SK-N-SH treated with all-trans-retinoic acid at 6 μM for 48 hours (cell line): Measurements from ENCODE around the gene SAXO1.

Experiments used
- ATAC-seq: fragments of 200-7000 bp; cut with Tn5 transposase; 3 replicates; pipeline ENCODE4 v1.9.1; 2020; ENCODE audit warnings: mild to moderate bottlenecking, moderate library complexity
- ARNTL ChIP-seq: fragments of 450-650 bp; formaldehyde crosslinking; IDR thresholded peaks from 2 replicates; pipeline ENCODE4 v1.5.0; 2020; ENCODE audit warnings: low read depth, mild to moderate bottlenecking, moderate library complexity, borderline replicate concordance
- BACH2 ChIP-seq: fragments of 250-450 bp; sonication (Bioruptor Pico); IDR thresholded peaks from 2 replicates; pipeline ENCODE4 v1.9.0; 2021; ENCODE audit warnings: mild to moderate bottlenecking, borderline replicate concordance
- CSDC2 ChIP-seq: fragments of 250-450 bp; sonication (Bioruptor Pico); IDR thresholded peaks from 2 replicates; pipeline ENCODE4 v1.5.0; 2020; ENCODE audit warnings: mild to moderate bottlenecking, moderate library complexity
- ESRRG ChIP-seq: fragments of 250-450 bp; sonication (Bioruptor Pico); IDR thresholded peaks from 2 replicates; pipeline ENCODE4 v1.6.1; 2021; ENCODE audit warnings: mild to moderate bottlenecking
- GLIS3 ChIP-seq: fragments of 250-450 bp; sonication (Bioruptor Pico); IDR thresholded peaks from 2 replicates; pipeline ENCODE4 v1.5.0; 2020; ENCODE audit warnings: mild to moderate bottlenecking, moderate library complexity
- OSR1 ChIP-seq: fragments of 250-450 bp; sonication (Bioruptor Pico); IDR thresholded peaks from 2 replicates; pipeline ENCODE4 v1.8.0; 2022; ENCODE audit warnings: moderate library complexity, mild to moderate bottlenecking, inconsistent platforms
- PPARA ChIP-seq: fragments of 250-450 bp; sonication (Bioruptor Pico); IDR thresholded peaks from 2 replicates; pipeline ENCODE4 v1.5.0; 2020; ENCODE audit warnings: mild to moderate bottlenecking, borderline replicate concordance
- RARB ChIP-seq: fragments of 250-450 bp; sonication (Bioruptor Pico); IDR thresholded peaks from 2 replicates; pipeline ENCODE4 v1.8.0; 2021; ENCODE audit warnings: mild to moderate bottlenecking, moderate library complexity
- TOX ChIP-seq: fragments of 250-450 bp; sonication (Bioruptor Pico); IDR thresholded peaks from 2 replicates; pipeline ENCODE4 v1.8.0; 2021; ENCODE audit warnings: mild to moderate bottlenecking, moderate library complexity, borderline replicate concordance
- ZC3H10 ChIP-seq: fragments of 250-450 bp; sonication (Bioruptor Pico); IDR thresholded peaks from 2 replicates; pipeline ENCODE4 v1.5.1; 2021; ENCODE audit warnings: mild to moderate bottlenecking, moderate library complexity
- ZFP3 ChIP-seq: fragments of 250-450 bp; sonication (Bioruptor Pico); IDR thresholded peaks from 2 replicates; pipeline ENCODE4 v1.5.0; 2020; ENCODE audit warnings: mild to moderate bottlenecking, moderate library complexity
- ZNF70 ChIP-seq: fragments of 450-650 bp; formaldehyde crosslinking; IDR thresholded peaks from 2 replicates; pipeline ENCODE4 v1.5.0; 2020; ENCODE audit warnings: mild to moderate bottlenecking, moderate library complexity
- TF ChIP-seq, protein P1 (sequence below): fragments of 250-450 bp; sonication (Bioruptor Pico); IDR thresholded peaks from 2 replicates; pipeline ENCODE4 v1.5.1; 2021; ENCODE audit warnings: mild to moderate bottlenecking, moderate library complexity
- TF ChIP-seq, protein P2 (sequence below): fragments of 250-450 bp; sonication (Bioruptor Pico); IDR thresholded peaks from 2 replicates; pipeline ENCODE4 v1.5.1; 2020; ENCODE audit warnings: low read depth, mild to moderate bottlenecking, moderate library complexity

The SAXO1 gene

DNA sequence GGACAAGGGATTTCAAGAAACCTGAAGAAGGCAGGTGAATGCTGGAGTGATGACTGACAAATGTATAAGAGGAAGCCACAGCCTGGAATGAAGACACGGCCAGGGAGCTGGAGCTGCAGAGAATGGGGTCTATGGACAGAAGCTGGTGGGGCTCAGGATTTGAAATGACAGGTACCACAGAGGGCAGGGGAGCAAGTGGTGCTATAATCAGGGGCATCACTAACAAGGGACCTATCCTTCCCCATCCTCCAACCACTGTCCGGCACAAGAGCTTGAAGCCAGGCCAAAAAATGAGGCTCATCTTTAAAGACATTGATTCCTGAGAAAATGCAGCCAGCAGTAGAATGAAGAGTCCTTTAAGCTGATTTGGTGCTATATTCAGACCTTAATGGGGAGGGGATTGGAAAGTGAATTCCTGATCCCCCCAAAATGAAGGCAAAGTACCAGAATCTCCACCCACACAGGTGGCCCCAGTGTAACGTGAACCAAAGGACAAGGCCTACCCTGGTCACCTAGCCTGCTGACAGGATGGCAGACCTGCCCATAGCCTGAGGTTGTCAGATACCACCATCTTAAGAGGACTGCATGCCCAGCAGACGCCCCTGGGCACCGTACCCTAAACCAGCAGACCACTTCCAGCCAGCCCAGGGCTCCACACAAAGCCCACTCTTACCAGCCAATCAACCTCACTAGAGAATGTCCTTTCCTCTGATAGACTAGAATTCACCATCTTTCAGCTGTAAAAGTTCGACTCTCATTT, 109.2 kb downstream of the SAXO1 start (continued):
- TF ChIP-seq, protein P1, sequence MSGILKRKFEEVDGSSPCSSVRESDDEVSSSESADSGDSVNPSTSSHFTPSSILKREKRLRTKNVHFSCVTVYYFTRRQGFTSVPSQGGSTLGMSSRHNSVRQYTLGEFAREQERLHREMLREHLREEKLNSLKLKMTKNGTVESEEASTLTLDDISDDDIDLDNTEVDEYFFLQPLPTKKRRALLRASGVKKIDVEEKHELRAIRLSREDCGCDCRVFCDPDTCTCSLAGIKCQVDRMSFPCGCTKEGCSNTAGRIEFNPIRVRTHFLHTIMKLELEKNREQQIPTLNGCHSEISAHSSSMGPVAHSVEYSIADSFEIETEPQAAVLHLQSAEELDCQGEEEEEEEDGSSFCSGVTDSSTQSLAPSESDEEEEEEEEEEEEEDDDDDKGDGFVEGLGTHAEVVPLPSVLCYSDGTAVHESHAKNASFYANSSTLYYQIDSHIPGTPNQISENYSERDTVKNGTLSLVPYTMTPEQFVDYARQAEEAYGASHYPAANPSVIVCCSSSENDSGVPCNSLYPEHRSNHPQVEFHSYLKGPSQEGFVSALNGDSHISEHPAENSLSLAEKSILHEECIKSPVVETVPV: no peak
- TF ChIP-seq ZC3H10: no peak

DNA sequence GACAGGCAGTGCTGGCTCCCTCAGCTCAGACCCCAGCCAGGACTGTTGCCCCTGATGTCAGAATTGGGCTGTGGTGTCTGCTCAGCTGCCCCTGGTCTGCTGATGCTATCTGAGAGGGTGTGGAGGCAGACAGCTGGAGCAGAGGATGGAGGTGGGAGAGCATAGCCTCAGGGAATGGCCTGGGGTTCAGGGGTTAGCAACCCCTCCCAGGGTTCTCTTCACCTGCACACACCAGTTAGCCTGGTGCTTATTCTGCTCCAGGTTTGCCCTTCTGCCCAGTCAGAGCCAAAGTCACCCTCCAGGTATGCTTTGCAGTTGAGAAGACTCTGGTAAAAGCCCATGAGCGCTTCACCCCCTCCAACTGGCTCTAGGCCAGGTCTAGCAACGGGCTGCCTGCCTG, 109.8 kb downstream of the SAXO1 start:
- no peak for ATAC-seq
- TF ChIP-seq ZNF70 (CRISPR knock-in tag) (no peak), GLIS3 (CRISPR knock-in tag) (no peak), TOX (no peak), PPARA (no peak), RARB (CRISPR knock-in tag) (no peak), ZC3H10 (no peak)

DNA sequence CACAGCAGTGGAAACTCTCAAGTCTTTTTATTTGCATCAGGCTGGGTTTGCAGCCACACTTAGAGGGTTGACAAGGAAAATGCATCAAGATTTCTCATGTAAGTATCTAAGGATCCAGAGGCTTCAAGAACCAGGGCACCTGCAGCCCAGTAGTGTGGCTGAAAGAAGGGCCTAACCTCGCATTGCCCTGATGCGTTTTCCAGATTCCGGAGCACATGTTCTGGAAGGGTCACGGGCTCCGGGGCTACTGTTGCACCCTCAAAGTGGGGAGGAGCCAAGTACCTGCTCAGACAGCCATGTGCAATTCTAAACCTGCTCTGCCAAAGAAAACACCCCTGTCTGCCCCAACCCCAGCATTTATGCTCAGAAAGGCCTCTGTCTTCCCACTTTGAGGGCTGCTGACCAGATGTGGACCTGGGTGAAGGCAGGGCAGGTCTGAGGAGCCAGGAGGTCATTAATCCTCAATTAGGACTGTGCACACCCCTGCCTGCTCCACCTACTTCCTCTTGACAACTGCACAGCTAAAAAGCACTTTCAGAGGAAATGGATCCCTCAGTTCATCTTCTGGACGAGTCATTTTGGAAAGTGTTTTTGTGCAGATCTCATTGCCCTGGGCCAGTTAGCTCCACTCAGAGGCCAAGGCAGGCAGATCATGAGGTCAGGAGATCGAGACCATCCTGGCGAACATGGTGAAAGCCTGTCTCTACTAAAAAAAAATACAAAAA, 110.7 kb downstream of the SAXO1 start:
- TF ChIP-seq, protein P2, sequence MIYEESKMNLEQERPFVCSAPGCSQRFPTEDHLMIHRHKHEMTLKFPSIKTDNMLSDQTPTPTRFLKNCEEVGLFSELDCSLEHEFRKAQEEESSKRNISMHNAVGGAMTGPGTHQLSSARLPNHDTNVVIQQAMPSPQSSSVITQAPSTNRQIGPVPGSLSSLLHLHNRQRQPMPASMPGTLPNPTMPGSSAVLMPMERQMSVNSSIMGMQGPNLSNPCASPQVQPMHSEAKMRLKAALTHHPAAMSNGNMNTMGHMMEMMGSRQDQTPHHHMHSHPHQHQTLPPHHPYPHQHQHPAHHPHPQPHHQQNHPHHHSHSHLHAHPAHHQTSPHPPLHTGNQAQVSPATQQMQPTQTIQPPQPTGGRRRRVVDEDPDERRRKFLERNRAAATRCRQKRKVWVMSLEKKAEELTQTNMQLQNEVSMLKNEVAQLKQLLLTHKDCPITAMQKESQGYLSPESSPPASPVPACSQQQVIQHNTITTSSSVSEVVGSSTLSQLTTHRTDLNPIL (CRISPR knock-in tag): no peak
- TF ChIP-seq BACH2 (CRISPR knock-in tag) (no peak), GLIS3 (CRISPR knock-in tag) (no peak)
- peak; percentile 30; the same call in 1 of the 3 replicates for ATAC-seq

DNA sequence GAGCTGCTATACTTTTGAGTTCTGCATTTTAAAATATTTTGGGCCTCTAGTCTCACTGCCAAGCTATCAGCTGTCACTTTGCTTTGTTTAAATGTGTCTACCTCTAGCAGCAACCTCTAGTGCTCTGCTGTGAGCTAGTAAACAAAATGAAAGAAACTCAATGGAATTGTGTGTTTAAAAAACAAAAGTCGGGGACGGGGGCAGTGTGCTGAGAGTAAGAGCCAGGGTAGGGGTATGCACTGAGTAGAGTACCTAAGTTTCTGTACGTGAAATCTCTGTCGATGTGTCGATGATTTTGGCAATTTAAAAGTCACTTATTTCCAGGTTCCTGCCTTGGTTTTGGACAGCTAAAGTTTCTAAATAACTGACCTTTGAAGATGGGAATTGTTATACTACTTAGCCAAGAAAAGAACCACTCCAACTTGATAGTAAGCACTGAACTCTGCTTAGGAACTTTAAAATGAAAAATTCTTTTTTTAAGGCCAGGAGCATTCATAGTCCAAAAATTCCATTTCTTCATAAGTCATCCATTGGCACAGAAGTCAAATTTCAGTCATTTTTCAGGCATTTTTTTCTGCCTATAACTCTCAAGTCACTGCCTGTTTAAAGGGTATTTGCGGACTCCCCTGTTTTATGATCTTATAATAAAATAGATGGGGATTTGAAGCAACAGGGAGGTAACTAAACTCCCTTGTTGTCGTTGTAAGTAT, 111.5 kb downstream of the SAXO1 start:
- no peak for TF ChIP-seq OSR1
- ATAC-seq: peak; percentile 30

DNA sequence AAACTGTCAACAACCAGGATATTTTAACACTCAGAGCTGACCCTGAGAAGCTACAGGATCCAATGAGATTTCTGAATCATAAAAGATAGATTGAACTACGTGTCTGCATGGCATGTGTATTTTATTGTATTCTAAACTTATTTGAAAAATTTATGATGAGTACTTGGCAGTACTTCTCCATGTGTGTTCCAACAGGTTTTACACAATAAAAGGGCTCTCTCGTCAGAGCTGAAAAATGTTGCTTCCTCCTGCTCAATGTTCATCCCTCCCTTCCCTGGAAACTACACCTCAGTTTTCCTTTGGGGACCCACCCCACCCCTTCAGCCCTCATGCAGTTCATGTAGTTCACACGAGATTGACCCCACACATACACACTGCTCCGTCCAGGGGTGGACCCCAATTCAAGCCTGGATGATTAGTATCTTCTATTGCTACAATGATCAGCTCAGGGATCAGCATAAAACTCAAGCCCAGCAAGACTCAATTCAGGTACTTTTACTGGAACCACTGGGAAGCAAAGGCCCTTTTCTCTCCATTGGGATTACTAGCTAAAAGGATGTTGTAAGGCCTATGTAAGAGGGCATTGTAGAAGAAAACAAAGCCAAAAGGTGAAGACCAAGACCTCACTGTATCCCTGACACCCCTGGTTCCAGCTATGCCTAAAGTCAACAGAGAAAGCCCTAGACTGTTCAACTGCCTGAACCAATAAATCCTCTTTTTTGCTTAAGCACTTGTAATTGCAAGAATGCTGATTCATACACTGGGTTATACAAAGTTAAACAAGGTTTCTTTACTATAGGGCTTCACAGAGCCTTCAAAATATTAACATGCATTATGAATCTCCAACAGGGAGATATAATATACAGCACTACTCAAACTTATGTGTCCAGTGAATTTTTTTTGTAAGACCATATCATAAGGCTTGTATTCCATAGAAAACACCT, 112.6 kb downstream of the SAXO1 start:
- TF ChIP-seq ZC3H10 (no peak), BACH2 (CRISPR knock-in tag) (no peak), ZFP3 (no peak), GLIS3 (CRISPR knock-in tag) (no peak), ARNTL (no peak), ESRRG (no peak)
- TF ChIP-seq, protein P2 (CRISPR knock-in tag): no peak
- TF ChIP-seq, all 23 proteins: peak for 0
- ATAC-seq: no peak

DNA sequence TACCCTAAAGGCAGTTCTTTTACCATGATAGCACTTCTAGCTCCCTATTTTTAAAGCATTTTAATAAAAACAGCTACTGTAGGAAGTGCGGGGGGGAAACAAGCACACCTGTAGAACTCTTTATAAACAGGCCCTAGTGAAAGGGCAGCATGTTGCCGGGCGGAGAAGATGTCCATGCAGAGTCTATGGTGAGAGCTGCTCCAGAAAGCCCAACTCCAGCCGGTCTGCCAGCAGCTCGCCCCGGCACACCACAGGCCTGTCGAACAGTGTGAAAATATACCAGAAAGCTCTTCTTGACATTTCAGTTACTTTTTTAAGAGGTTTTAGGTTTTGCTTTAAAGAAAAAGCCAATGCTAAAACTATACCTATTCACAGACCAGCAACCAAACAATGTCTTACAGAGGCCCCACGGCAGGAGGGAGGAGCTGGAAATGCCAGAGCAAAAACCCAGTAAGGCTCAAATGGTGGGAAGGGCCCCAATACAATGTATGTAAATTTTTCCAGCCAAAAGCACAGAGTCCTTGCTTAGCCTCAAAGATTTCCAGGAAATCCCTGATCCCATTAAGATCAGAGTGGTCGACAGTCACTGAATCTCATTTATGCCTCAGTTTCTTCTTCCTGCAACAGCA, 121.2 kb downstream of the SAXO1 start:
- no peak for ATAC-seq
- no peak for TF ChIP-seq OSR1
- TF ChIP-seq CSDC2 (CRISPR knock-in tag): no peak
- no peak for TF ChIP-seq ARNTL
- TF ChIP-seq, protein P2 (CRISPR knock-in tag): no peak
- TF ChIP-seq, protein P1: no peak
